Mucosa of descending colon (tissue), 3 donors: Measurements from ENCODE around the gene HACE1. TPM values are rescaled to one million over a fixed set of nuclear protein-coding genes. Genes with fewer than 3 reads are reported as not detected.

Source experiments
- ATAC-seq: fragments of 200-7000 bp; cut with Tn5 transposase; one replicate; pipeline ENCODE4 v1.9.1; 2020; ENCODE audit warnings: mild to moderate bottlenecking, moderate library complexity
- DNase-seq, 3 donors: peaks; one replicate each; pipeline ENCODE4 v3.0.0-alpha.2; 2020
- H3K36me3 ChIP-seq: fragments of 200-600 bp; one replicate; pipeline ENCODE4 v1.8.0; 2021; ENCODE audit warnings: low read depth, mild to moderate bottlenecking
- H3K4me1 ChIP-seq: fragments of 200-600 bp; one replicate; pipeline ENCODE4 v1.8.0; 2021; ENCODE audit warnings: low read depth, mild to moderate bottlenecking
- H3K4me3 ChIP-seq: fragments of 200-600 bp; one replicate; pipeline ENCODE4 v1.8.0; 2021; ENCODE audit warnings: mild to moderate bottlenecking
- H3K9me3 ChIP-seq: fragments of 200-600 bp; one replicate; pipeline ENCODE4 v1.8.0; 2021; ENCODE audit warnings: mild to moderate bottlenecking
- intact Hi-C, 2 donors: fragments of 100-400 bp; cut with DNase I in 1 of 2; cut with micrococcal nuclease in 1 of 2; formaldehyde crosslinking; loops; one replicate each; pipeline versions ENCODE4 v1.11.0 to v1.11.1; 2022; cut with DNase I, micrococcal nuclease
- total RNA-seq, 3 donors: library from RNA; stranded (reverse); fragmentation: NEBNext Ultra II Directional in 2 of 3; extraction: Animal tissue kit (Norgen Biotek cat#: 25700) in 2 of 3; gene quantifications; one replicate each; pipeline versions ENCODE4 v1.2.1 to v1.2.4, GENCODE V29; 2021 to 2023
- TF ChIP-seq, protein P1 (sequence below): fragments of 200-600 bp; IDR thresholded peaks from one replicate; pipeline ENCODE4 v1.8.0; 2022; ENCODE audit warnings: antibody characterized with exemption, mild to moderate bottlenecking
- donor health status: DM: no; HTN: no; CAD: no; lungs with moderate emphysema.
- donor health status: DM: no; HTN: no; CAD: no.
- donor health status: DM: no; HTN: yes; CAD: no.

The HACE1 gene
- total RNA-seq, 3 donors from 2014 or later, result 4.2 to 13.8 (median 7.9) TPM

GRCh38 chr6:104688283-104688969 is 171.3 kb downstream of the HACE1 start:
- intact Hi-C loops, result no loop called here
- ATAC-seq (no peak), DNase-seq (no peak)
- Histone ChIP-seq H3K36me3 (no peaks in the 10 kb centered on the region), H3K9me3 (no peaks in the 10 kb centered on the region), H3K4me1 (no peaks in the 10 kb centered on the region), H3K4me3 (no peak overlapping the region)
- TF ChIP-seq, protein P1, sequence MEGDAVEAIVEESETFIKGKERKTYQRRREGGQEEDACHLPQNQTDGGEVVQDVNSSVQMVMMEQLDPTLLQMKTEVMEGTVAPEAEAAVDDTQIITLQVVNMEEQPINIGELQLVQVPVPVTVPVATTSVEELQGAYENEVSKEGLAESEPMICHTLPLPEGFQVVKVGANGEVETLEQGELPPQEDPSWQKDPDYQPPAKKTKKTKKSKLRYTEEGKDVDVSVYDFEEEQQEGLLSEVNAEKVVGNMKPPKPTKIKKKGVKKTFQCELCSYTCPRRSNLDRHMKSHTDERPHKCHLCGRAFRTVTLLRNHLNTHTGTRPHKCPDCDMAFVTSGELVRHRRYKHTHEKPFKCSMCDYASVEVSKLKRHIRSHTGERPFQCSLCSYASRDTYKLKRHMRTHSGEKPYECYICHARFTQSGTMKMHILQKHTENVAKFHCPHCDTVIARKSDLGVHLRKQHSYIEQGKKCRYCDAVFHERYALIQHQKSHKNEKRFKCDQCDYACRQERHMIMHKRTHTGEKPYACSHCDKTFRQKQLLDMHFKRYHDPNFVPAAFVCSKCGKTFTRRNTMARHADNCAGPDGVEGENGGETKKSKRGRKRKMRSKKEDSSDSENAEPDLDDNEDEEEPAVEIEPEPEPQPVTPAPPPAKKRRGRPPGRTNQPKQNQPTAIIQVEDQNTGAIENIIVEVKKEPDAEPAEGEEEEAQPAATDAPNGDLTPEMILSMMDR, result no peak

GRCh38 chr6:104686550-104687175 is 173.1 kb downstream of the HACE1 start:
- ATAC-seq (no peak), DNase-seq (no peak)
- H3K4me3 ChIP-seq, result no peak overlapping the region
- intact Hi-C loops, result no loop called here
- no peaks in the 10 kb centered on the region for H3K36me3 ChIP-seq
- no peaks in the 10 kb centered on the region for H3K9me3 ChIP-seq
- TF ChIP-seq, protein P1, result no peak
- H3K4me1 ChIP-seq, result no peaks in the 10 kb centered on the region

GRCh38 chr6:104685871-104686549 is 173.7 kb downstream of the HACE1 start:
- H3K9me3 ChIP-seq, result no peaks in the 10 kb centered on the region
- no peak for ATAC-seq
- intact Hi-C loops, result no loop called here
- DNase-seq, result no peak
- H3K4me3 ChIP-seq, result no peak overlapping the region
- H3K4me1 ChIP-seq, result no peaks in the 10 kb centered on the region
- H3K36me3 ChIP-seq, result no peaks in the 10 kb centered on the region
- TF ChIP-seq, protein P1, result no peak

DNA sequence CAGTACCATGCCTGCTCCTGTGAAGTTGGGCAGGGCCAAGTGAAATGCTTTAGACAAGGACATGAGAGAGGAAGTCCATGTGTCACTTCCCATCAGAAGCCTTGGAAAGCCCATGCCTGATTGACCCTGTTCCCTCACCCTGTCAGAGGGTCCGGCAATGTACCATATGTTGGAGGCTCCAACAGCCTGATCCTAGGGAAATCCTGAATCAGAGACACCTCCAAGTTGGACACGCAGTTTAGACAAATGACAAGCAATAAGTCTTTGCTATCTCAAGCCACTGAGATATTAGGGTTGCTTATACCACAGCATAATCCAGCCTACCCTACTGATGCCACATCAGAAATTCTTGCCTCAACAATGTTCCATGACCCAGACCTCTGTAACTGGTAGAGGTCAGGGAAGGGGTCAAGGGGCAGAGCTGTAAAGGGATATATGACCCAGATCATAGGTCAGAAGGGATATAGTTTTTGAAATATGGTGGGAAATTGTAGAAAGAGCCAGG is 174.8 kb downstream of the HACE1 start:
- no peak overlapping the region for H3K4me3 ChIP-seq
- H3K36me3 ChIP-seq, result no peaks in the 10 kb centered on the region
- no peaks in the 10 kb centered on the region for H3K4me1 ChIP-seq
- DNase-seq, result no peak
- TF ChIP-seq, protein P1, result no peak
- ATAC-seq, result no peak
- intact Hi-C loops, result no loop called here
- H3K9me3 ChIP-seq, result no peaks in the 10 kb centered on the region

DNA sequence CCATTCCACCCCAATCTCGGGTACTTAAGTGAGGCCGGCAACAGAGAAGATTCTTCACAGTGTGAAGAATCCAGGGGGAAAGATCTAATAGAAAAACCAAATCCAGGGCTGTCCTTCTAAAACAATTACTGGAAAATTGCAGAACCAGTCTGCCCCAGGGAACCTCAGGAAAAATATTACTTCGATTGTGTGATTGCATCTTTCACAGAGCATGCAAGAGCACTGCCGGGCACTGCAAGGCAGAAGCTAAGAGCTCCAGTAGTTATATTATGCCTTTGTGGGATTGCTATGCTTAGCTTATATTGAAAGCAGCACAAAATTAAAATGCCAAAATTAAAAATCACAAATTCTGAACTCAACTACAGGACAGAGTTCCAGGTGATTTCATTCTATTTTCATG is 175.9 kb downstream of the HACE1 start:
- TF ChIP-seq, protein P1, result no peak
- no peak overlapping the region for H3K4me3 ChIP-seq
- no peak for DNase-seq
- intact Hi-C loops, result no loop called here
- no peaks in the 10 kb centered on the region for H3K4me1 ChIP-seq
- ATAC-seq, result no peak
- no peaks in the 10 kb centered on the region for H3K9me3 ChIP-seq
- no peaks in the 10 kb centered on the region for H3K36me3 ChIP-seq
